ENCODE measurements around the gene HSPA14. TPM values are rescaled to one million over a fixed set of nuclear protein-coding genes. Genes with fewer than 3 reads are reported as not detected.

The HSPA14 gene
- total RNA-seq, 1 experiment from 2014 or later = 15.9 TPM

DNA sequence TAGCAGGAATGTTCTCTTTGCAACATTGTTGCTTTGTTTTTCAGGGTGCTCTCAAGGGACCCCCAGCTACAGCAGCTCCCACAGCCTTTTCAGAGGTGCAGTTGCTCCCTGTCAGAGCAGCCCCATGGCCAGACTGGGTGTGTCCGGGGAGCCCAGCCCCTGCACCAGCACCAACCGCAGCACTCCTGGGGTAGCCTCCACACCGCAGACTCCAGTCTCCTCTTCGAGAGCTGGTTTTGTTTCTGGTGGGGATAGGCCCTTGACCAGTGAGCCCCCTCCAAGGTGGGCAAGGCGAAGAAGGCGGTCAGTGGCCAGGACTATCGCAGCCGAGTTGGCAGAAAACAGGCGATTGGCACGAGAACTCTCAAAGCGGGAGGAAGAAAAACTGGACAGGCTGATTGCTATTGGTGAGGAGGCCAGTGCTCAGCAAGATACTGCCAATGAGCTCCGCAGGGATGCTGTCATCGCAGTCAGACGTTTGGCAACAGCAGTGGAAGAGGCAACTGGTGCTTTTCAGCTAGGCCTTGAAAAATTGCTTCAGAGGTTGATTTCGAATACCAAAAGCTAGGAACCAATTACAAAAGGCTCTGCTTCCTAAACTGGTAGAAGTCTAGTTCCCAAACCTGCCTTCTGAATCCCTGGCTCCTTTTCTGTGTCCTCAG, 5.4 kb downstream of the HSPA14 start:
- Histone ChIP-seq H3K27ac (ENCODE audit: low read length) (no peak overlapping the region), H3K36me3 (ENCODE audit: control insufficient read depth, insufficient read depth, low read length) (peaks cover 29% of the 10 kb centered on the region), H3K4me1 (ENCODE audit: control insufficient read depth, insufficient read depth, low read length) (no peaks in the 10 kb centered on the region; the same call in 1 of the 2 replicates), H3K27me3 (ENCODE audit: control insufficient read depth, insufficient read depth, low read length) (no peaks in the 10 kb centered on the region), H3K9me3 (ENCODE audit: control insufficient read depth, insufficient read depth, low read depth, low read length) (no peaks in the 10 kb centered on the region), H3K4me3 (ENCODE audit: low read depth in 2 of 2, low read length in 2 of 2) (no peak overlapping the region)
- BruUV-seq (replicated peaks) = no TSS peak
- ATAC-seq (no peak), DNase-seq (ENCODE audit: low read depth, low spot score) (no peak)
- ChIA-PET POLR2A (no interaction called here), CTCF (no interaction called here)
- TF ChIP-seq, protein P1, sequence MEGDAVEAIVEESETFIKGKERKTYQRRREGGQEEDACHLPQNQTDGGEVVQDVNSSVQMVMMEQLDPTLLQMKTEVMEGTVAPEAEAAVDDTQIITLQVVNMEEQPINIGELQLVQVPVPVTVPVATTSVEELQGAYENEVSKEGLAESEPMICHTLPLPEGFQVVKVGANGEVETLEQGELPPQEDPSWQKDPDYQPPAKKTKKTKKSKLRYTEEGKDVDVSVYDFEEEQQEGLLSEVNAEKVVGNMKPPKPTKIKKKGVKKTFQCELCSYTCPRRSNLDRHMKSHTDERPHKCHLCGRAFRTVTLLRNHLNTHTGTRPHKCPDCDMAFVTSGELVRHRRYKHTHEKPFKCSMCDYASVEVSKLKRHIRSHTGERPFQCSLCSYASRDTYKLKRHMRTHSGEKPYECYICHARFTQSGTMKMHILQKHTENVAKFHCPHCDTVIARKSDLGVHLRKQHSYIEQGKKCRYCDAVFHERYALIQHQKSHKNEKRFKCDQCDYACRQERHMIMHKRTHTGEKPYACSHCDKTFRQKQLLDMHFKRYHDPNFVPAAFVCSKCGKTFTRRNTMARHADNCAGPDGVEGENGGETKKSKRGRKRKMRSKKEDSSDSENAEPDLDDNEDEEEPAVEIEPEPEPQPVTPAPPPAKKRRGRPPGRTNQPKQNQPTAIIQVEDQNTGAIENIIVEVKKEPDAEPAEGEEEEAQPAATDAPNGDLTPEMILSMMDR (IDR thresholded peaks at IDR 0.05) = no peak
- TF ChIP-seq SIN3A (IDR thresholded peaks at IDR 0.05; ENCODE audit: borderline replicate concordance, insufficient read depth, low read depth, low read length) = no peak
- no peak for TF ChIP-seq POLR2AphosphoS5 (IDR thresholded peaks at IDR 0.05; ENCODE audit: low read depth, low read length)
- TF ChIP-seq, protein P2, sequence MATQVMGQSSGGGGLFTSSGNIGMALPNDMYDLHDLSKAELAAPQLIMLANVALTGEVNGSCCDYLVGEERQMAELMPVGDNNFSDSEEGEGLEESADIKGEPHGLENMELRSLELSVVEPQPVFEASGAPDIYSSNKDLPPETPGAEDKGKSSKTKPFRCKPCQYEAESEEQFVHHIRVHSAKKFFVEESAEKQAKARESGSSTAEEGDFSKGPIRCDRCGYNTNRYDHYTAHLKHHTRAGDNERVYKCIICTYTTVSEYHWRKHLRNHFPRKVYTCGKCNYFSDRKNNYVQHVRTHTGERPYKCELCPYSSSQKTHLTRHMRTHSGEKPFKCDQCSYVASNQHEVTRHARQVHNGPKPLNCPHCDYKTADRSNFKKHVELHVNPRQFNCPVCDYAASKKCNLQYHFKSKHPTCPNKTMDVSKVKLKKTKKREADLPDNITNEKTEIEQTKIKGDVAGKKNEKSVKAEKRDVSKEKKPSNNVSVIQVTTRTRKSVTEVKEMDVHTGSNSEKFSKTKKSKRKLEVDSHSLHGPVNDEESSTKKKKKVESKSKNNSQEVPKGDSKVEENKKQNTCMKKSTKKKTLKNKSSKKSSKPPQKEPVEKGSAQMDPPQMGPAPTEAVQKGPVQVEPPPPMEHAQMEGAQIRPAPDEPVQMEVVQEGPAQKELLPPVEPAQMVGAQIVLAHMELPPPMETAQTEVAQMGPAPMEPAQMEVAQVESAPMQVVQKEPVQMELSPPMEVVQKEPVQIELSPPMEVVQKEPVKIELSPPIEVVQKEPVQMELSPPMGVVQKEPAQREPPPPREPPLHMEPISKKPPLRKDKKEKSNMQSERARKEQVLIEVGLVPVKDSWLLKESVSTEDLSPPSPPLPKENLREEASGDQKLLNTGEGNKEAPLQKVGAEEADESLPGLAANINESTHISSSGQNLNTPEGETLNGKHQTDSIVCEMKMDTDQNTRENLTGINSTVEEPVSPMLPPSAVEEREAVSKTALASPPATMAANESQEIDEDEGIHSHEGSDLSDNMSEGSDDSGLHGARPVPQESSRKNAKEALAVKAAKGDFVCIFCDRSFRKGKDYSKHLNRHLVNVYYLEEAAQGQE (IDR thresholded peaks at IDR 0.05; ENCODE audit: insufficient read depth in 1 of 2, low read depth in 2 of 2, low read length in 1 of 2) = no peak
- TF ChIP-seq TCF7L2 (IDR thresholded peaks at IDR 0.05; ENCODE audit: low read depth, low read length) = no peak
- intact Hi-C loops (cut with micrococcal nuclease; ENCODE audit: unreplicated experiment) (no loop called here), in situ Hi-C loops (cut with HindIII; ENCODE audit: low pct_unique_long_range_greater_than_20kb, low sequenced_read_pairs) (no loop called here)

DNA sequence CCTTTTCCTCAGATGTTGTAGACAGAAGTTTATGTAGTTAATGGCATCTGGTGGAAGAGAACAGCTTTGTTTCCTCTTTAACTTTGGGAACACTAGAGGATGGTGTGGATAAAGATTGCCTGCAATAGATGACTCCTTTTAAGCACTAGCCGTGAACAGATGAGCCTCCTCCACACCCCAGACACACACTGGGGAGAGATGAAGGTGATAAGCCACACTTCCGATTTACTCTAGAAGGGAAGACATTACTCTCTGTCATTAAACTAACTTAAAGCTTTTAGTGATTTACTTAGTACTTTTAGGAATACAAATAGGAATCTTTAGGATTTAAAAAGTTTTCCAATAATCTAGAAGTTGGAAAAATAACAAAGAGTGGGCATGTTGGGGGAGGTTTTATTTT, 6.8 kb downstream of the HSPA14 start:
- H3K4me3 ChIP-seq (ENCODE audit: low read depth in 2 of 2, low read length in 2 of 2) = no peak overlapping the region
- H3K36me3 ChIP-seq (ENCODE audit: control insufficient read depth, insufficient read depth, low read length) = peaks cover 29% of the 10 kb centered on the region
- ChIA-PET CTCF (no interaction called here), POLR2A (no interaction called here)
- no peaks in the 10 kb centered on the region for H3K27me3 ChIP-seq (ENCODE audit: control insufficient read depth, insufficient read depth, low read length)
- BruUV-seq (replicated peaks) = no TSS peak
- TF ChIP-seq, protein P1 (IDR thresholded peaks at IDR 0.05) = no peak
- TF ChIP-seq POLR2AphosphoS5 (IDR thresholded peaks at IDR 0.05; ENCODE audit: low read depth, low read length) (no peak), TCF7L2 (IDR thresholded peaks at IDR 0.05; ENCODE audit: low read depth, low read length) (no peak), SIN3A (IDR thresholded peaks at IDR 0.05; ENCODE audit: borderline replicate concordance, insufficient read depth, low read depth, low read length) (no peak)
- TF ChIP-seq, protein P2 (IDR thresholded peaks at IDR 0.05; ENCODE audit: insufficient read depth in 1 of 2, low read depth in 2 of 2, low read length in 1 of 2) = no peak
- no peaks in the 10 kb centered on the region for H3K4me1 ChIP-seq (ENCODE audit: control insufficient read depth, insufficient read depth, low read length)
- DNase-seq (ENCODE audit: low read depth, low spot score) (no peak), ATAC-seq (no peak)
- H3K27ac ChIP-seq (ENCODE audit: low read length) = no peak overlapping the region
- in situ Hi-C loops (cut with HindIII; ENCODE audit: low pct_unique_long_range_greater_than_20kb, low sequenced_read_pairs) = no loop called here
- H3K9me3 ChIP-seq (ENCODE audit: control insufficient read depth, insufficient read depth, low read depth, low read length) = no peaks in the 10 kb centered on the region
- intact Hi-C loops (cut with micrococcal nuclease; ENCODE audit: unreplicated experiment) = no loop called here
